Liver (tissue), 9 donors: ENCODE measurements around the gene RXRB. TPM values are rescaled to one million over a fixed set of nuclear protein-coding genes. Genes with fewer than 3 reads are reported as not detected.
"Not testable (repeated sequence)": the region's sequence is repeated elsewhere in the genome, so short reads cannot be mapped to it uniquely, and the experiment has no call there.

ENCODE experiments used
- DNase-seq: peaks from one replicate; pipeline ENCODE4 v3.0.0-alpha.2; 2017; ENCODE audit warnings: low spot score
- H3K27ac ChIP-seq, 2 donors: one replicate each; pipeline ENCODE4 v1.7.0; 2013; ENCODE audit warnings: inconsistent platforms in 2 of 2, low read length in 2 of 2, control low read depth in 1 of 2, low read depth in 1 of 2, mild to moderate bottlenecking in 1 of 2
- H3K27me3 ChIP-seq, 4 donors: one replicate each; pipeline versions ENCODE4 v1.6.1 to v1.7.0; 2013; ENCODE audit warnings: low read length in 3 of 4, inconsistent platforms in 1 of 4, mild to moderate bottlenecking in 1 of 4, moderate library complexity in 1 of 4; ENCODE audit not compliant: control insufficient read depth in 4 of 4, insufficient read depth in 4 of 4
- H3K36me3 ChIP-seq, 4 donors: one replicate each; pipeline versions ENCODE4 v1.6.1 to v1.7.0; 2013; ENCODE audit warnings: low read length in 3 of 4, mild to moderate bottlenecking in 3 of 4, low read depth in 1 of 4, moderate library complexity in 1 of 4; ENCODE audit not compliant: control insufficient read depth in 4 of 4, insufficient read depth in 3 of 4
- H3K4me1 ChIP-seq, 4 donors: one replicate each; pipeline versions ENCODE4 v1.6.1 to v1.7.0; 2013; ENCODE audit warnings: low read length in 3 of 4, mild to moderate bottlenecking in 3 of 4, moderate library complexity in 1 of 4; ENCODE audit not compliant: control insufficient read depth in 4 of 4, insufficient read depth in 4 of 4
- H3K4me3 ChIP-seq, 3 donors: one replicate each; pipeline versions ENCODE4 v1.6.1 to v1.7.0; 2013; ENCODE audit warnings: low read length in 3 of 3, control low read depth in 1 of 3, low read depth in 1 of 3, mild to moderate bottlenecking in 1 of 3
- H3K9ac ChIP-seq, 2 donors: one replicate each; pipeline ENCODE4 v1.7.0; 2013; ENCODE audit warnings: low read length in 2 of 2, mild to moderate bottlenecking in 2 of 2, moderate library complexity in 2 of 2, control low read depth in 1 of 2, low read depth in 1 of 2
- H3K9me3 ChIP-seq, 4 donors: one replicate each; pipeline versions ENCODE4 v1.6.1 to v1.7.0; 2013; ENCODE audit warnings: low read length in 3 of 4; ENCODE audit not compliant: control insufficient read depth in 4 of 4
- EGR1 ChIP-seq, 2 donors: IDR thresholded peaks; 2 replicates each; pipeline ENCODE4 v1.6.1; 2016 to 2018; ENCODE audit warnings: antibody characterized with exemption in 2 of 2, low read depth in 2 of 2
- FOXA1 ChIP-seq: IDR thresholded peaks from 2 replicates; pipeline ENCODE4 v1.6.1; 2016; ENCODE audit warnings: antibody characterized with exemption
- FOXA2 ChIP-seq: IDR thresholded peaks from 2 replicates; pipeline ENCODE4 v1.6.1; 2016; ENCODE audit warnings: antibody characterized with exemption
- HNF4A ChIP-seq, 2 donors: conservative IDR thresholded peaks; 2 replicates each; pipeline ENCODE4 v1.6.1; 2016; ENCODE audit warnings: antibody characterized with exemption in 2 of 2, mild to moderate bottlenecking in 2 of 2
- HNF4G ChIP-seq: IDR thresholded peaks from 2 replicates; pipeline ENCODE4 v1.6.1; 2016; ENCODE audit warnings: antibody characterized with exemption
- JUND ChIP-seq, 2 donors: IDR thresholded peaks; 2 replicates each; pipeline ENCODE4 v1.6.1; 2016; ENCODE audit warnings: antibody characterized with exemption in 2 of 2
- RAD21 ChIP-seq, 2 donors: IDR thresholded peaks; 2 replicates each; pipeline ENCODE4 v1.6.1; 2016; ENCODE audit warnings: antibody characterized with exemption in 2 of 2, mild to moderate bottlenecking in 2 of 2
- RXRA ChIP-seq, 2 donors: IDR thresholded peaks; 2 replicates each; pipeline ENCODE4 v1.6.1; 2017 to 2018; ENCODE audit warnings: antibody characterized with exemption in 2 of 2, mild to moderate bottlenecking in 1 of 2
- SP1 ChIP-seq: IDR thresholded peaks from 2 replicates; pipeline ENCODE4 v1.6.1; 2018; ENCODE audit warnings: antibody characterized with exemption, mild to moderate bottlenecking
- TAF1 ChIP-seq: conservative IDR thresholded peaks from 2 replicates; pipeline ENCODE4 v1.6.1; 2016; ENCODE audit warnings: antibody characterized with exemption, mild to moderate bottlenecking
- YY1 ChIP-seq: IDR thresholded peaks from 2 replicates; pipeline ENCODE4 v1.6.1; 2016; ENCODE audit warnings: antibody characterized with exemption, mild to moderate bottlenecking
- WGBS: extraction: QIAGEN DNeasy Blood & Tissue Kit; methylation state at CpG from one replicate; pipeline ENCODE4 v1.1.7; 2013; 5-methylcytosine and 5-hydroxymethylcytosine counted together
- polyA plus RNA-seq, 2 donors: library from polyadenylated mRNA; stranded (reverse) in 1 of 2; unstranded in 1 of 2; fragments of 200-250 nt in 1 of 2; fragments of >200 nt in 1 of 2; fragmentation: Nextera tagmentation in 1 of 2; extraction: Ambion mirVana in 1 of 2; gene quantifications; one replicate each; pipeline versions ENCODE4 v1.2.1 to v1.2.3, GENCODE V29; 2013 to 2015
- total RNA-seq, 2 donors: library from RNA; depleted of rRNA; stranded (reverse); fragments of >200 nt; gene quantifications; one replicate each; pipeline ENCODE4 v1.2.3, GENCODE V29; 2014
- TF ChIP-seq, protein P1 (sequence below): fragments of 150-350 bp; IDR thresholded peaks from 2 replicates; pipeline ENCODE4 v1.5.1; 2017; ENCODE audit warnings: improper control_type of control experiment, low read depth, low read length; ENCODE audit not compliant: missing input control
- TF ChIP-seq, protein P2 (sequence below): IDR thresholded peaks from 2 replicates; pipeline ENCODE4 v1.6.1; 2016; ENCODE audit warnings: antibody characterized with exemption
- TF ChIP-seq, protein P3 (sequence below): IDR thresholded peaks from 2 replicates; pipeline ENCODE4 v1.6.1; 2016; ENCODE audit warnings: antibody characterized with exemption
- TF ChIP-seq, protein P4 (sequence below): IDR thresholded peaks from 2 replicates; pipeline ENCODE4 v1.6.1; 2016; ENCODE audit warnings: antibody characterized with exemption, mild to moderate bottlenecking
- TF ChIP-seq, protein P5 (sequence below): IDR thresholded peaks from 2 replicates; pipeline ENCODE4 v1.6.1; 2016; ENCODE audit warnings: antibody characterized with exemption
- donor health status: healthy.
- donor health status: healthy.
- donor health status: healthy.
- donor health status: healthy.
- donor health status: healthy.

The RXRB gene
- total and polyA plus RNA-seq, 4 donors: 7.7 to 19.4 (median 11.7) TPM

DNA sequence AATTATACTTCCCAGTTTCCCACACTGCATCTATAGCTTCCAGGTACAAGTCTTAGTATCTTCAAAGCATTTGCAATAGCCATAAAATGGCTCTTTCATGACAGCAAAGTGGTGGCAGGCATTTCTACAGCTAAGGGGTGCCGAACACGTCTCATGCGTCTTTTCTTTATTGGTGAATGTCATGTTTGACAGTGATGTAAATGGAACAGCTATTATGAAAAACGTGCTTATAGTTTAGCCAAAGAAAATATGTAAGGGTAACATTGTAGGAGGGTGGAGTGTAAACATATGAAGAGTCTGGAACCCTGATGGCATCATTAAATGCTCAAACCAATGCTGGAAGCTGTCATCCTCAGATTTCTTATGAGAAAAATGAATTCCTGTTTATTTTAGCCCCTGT is 46.1 kb downstream of the RXRB start:
- no peaks in the 10 kb centered on the region for H3K27me3 ChIP-seq
- TF ChIP-seq FOXA1: no peak
- no peak for TF ChIP-seq EGR1 (IDR thresholded peaks at IDR 0.05; ENCODE audit: low read depth in 2 of 2)
- TF ChIP-seq, protein P1, sequence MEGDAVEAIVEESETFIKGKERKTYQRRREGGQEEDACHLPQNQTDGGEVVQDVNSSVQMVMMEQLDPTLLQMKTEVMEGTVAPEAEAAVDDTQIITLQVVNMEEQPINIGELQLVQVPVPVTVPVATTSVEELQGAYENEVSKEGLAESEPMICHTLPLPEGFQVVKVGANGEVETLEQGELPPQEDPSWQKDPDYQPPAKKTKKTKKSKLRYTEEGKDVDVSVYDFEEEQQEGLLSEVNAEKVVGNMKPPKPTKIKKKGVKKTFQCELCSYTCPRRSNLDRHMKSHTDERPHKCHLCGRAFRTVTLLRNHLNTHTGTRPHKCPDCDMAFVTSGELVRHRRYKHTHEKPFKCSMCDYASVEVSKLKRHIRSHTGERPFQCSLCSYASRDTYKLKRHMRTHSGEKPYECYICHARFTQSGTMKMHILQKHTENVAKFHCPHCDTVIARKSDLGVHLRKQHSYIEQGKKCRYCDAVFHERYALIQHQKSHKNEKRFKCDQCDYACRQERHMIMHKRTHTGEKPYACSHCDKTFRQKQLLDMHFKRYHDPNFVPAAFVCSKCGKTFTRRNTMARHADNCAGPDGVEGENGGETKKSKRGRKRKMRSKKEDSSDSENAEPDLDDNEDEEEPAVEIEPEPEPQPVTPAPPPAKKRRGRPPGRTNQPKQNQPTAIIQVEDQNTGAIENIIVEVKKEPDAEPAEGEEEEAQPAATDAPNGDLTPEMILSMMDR: no peak
- no peak for TF ChIP-seq RAD21 (IDR thresholded peaks at IDR 0.05)
- TF ChIP-seq RXRA (IDR thresholded peaks at IDR 0.05): no peak
- TF ChIP-seq HNF4A (conservative IDR thresholded peaks at IDR 0.05): no peak
- no peak for TF ChIP-seq TAF1
- TF ChIP-seq, protein P2, sequence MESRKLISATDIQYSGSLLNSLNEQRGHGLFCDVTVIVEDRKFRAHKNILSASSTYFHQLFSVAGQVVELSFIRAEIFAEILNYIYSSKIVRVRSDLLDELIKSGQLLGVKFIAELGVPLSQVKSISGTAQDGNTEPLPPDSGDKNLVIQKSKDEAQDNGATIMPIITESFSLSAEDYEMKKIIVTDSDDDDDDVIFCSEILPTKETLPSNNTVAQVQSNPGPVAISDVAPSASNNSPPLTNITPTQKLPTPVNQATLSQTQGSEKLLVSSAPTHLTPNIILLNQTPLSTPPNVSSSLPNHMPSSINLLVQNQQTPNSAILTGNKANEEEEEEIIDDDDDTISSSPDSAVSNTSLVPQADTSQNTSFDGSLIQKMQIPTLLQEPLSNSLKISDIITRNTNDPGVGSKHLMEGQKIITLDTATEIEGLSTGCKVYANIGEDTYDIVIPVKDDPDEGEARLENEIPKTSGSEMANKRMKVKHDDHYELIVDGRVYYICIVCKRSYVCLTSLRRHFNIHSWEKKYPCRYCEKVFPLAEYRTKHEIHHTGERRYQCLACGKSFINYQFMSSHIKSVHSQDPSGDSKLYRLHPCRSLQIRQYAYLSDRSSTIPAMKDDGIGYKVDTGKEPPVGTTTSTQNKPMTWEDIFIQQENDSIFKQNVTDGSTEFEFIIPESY: no peak
- TF ChIP-seq, protein P3, sequence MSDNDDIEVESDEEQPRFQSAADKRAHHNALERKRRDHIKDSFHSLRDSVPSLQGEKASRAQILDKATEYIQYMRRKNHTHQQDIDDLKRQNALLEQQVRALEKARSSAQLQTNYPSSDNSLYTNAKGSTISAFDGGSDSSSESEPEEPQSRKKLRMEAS: no peak
- no peak for TF ChIP-seq SP1
- no peak for TF ChIP-seq HNF4G
- TF ChIP-seq, protein P4, sequence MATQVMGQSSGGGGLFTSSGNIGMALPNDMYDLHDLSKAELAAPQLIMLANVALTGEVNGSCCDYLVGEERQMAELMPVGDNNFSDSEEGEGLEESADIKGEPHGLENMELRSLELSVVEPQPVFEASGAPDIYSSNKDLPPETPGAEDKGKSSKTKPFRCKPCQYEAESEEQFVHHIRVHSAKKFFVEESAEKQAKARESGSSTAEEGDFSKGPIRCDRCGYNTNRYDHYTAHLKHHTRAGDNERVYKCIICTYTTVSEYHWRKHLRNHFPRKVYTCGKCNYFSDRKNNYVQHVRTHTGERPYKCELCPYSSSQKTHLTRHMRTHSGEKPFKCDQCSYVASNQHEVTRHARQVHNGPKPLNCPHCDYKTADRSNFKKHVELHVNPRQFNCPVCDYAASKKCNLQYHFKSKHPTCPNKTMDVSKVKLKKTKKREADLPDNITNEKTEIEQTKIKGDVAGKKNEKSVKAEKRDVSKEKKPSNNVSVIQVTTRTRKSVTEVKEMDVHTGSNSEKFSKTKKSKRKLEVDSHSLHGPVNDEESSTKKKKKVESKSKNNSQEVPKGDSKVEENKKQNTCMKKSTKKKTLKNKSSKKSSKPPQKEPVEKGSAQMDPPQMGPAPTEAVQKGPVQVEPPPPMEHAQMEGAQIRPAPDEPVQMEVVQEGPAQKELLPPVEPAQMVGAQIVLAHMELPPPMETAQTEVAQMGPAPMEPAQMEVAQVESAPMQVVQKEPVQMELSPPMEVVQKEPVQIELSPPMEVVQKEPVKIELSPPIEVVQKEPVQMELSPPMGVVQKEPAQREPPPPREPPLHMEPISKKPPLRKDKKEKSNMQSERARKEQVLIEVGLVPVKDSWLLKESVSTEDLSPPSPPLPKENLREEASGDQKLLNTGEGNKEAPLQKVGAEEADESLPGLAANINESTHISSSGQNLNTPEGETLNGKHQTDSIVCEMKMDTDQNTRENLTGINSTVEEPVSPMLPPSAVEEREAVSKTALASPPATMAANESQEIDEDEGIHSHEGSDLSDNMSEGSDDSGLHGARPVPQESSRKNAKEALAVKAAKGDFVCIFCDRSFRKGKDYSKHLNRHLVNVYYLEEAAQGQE: no peak
- TF ChIP-seq JUND (IDR thresholded peaks at IDR 0.05): no peak
- no peak for TF ChIP-seq FOXA2
- TF ChIP-seq YY1: no peak
- no peak overlapping the region for H3K4me3 ChIP-seq
- no peak for DNase-seq
- H3K4me1 ChIP-seq: peaks cover 0 to 7% (median 2%) of the 10 kb centered on the region in 4 donors
- no peak overlapping the region for H3K27ac ChIP-seq
- H3K9ac ChIP-seq: no peak overlapping the region
- 72% methylated on average over 4 of the region's 4 CpGs for WGBS
- H3K36me3 ChIP-seq: no peaks in the 10 kb centered on the region
- H3K9me3 ChIP-seq: no peaks in the 10 kb centered on the region

DNA sequence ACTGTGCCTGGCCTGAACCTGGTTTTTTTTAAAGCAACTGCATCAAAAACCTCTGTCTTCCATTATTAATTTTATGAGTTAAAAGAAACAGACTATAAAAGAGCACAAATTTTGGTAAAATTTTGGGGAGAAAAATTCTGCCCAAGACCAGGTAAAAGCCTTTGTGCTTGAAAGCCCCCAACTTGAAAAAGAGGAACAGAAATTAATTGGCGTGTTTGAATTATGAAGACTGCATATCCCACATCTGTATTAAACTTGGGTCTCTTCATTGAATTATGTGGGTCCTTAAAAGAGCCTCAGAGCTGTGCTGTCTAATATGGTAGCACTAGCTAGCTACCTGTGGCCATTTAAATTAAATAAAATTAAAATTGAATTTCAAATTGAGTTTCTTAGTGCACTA is 49.4 kb downstream of the RXRB start:
- no peak overlapping the region for H3K4me3 ChIP-seq
- no peaks in the 10 kb centered on the region for H3K36me3 ChIP-seq
- no peaks in the 10 kb centered on the region for H3K9me3 ChIP-seq
- no peak for DNase-seq
- no peaks in the 10 kb centered on the region for H3K27me3 ChIP-seq
- no peak overlapping the region for H3K27ac ChIP-seq
- no peak overlapping the region for H3K9ac ChIP-seq
- no peaks in the 10 kb centered on the region for H3K4me1 ChIP-seq
- no peak for TF ChIP-seq HNF4G
- no peak for TF ChIP-seq HNF4A (conservative IDR thresholded peaks at IDR 0.05)
- TF ChIP-seq, protein P5, sequence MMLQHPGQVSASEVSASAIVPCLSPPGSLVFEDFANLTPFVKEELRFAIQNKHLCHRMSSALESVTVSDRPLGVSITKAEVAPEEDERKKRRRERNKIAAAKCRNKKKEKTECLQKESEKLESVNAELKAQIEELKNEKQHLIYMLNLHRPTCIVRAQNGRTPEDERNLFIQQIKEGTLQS: no peak
- TF ChIP-seq EGR1 (IDR thresholded peaks at IDR 0.05; ENCODE audit: low read depth in 2 of 2): no peak
- TF ChIP-seq RAD21 (IDR thresholded peaks at IDR 0.05): no peak
- no peak for TF ChIP-seq FOXA2
- WGBS: 89% methylated on average over 1 of the region's 1 CpG

DNA sequence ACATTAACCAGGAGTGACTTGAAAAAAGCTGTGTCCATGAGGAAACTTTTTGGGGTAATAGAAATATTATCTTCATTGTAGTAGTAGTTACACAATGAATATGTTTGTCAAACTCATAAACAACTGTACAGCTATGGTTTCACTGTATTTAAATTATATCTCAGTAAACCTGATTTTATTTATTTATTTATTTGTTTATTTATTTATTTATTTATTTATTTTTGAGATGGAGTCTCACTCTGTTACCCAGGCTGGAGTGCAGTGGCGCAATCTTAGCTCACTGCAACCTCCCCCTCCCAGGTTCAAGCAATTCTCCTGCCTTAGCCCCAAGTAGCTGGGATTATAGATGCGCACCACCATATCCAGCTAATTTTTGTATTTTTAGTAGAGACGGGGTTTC is 49.9 kb downstream of the RXRB start:
- H3K4me1 ChIP-seq, H3K27me3 ChIP-seq, DNase-seq, H3K9ac ChIP-seq, H3K36me3 ChIP-seq, H3K4me3 ChIP-seq, H3K9me3 ChIP-seq, H3K27ac ChIP-seq: not testable (repeated sequence)
- 90% methylated on average over 3 of the region's 3 CpGs for WGBS
